ENCODE results near the gene TUBA4B. TPM values are rescaled to one million over a fixed set of nuclear protein-coding genes. Genes with fewer than 3 reads are reported as not detected.

Gene TUBA4B
- total RNA-seq, 6 experiments from 2014 or later, result 0.27 to 2.0 (median 0.57) TPM; not detected in 2

GRCh38 chr2:219245899-219246230, 7.2 kb upstream of the TUBA4B start:
- DNase-seq, result no peak
- peaks cover 2 to 55% (median 25%) of the 10 kb centered on the region in 4 donors for H3K4me1 ChIP-seq
- H3K36me3 ChIP-seq, result peaks cover 0 to 5% (median 2%) of the 10 kb centered on the region in 4 donors
- no peaks in the 10 kb centered on the region for H3K27me3 ChIP-seq
- TF ChIP-seq POLR2A (IDR thresholded peaks at IDR 0.05) (no peak), CTCF (IDR thresholded peaks at IDR 0.05) (no peak)
- H3K9me3 ChIP-seq, result no peaks in the 10 kb centered on the region
- peak overlapping the region; percentile 96 to 98 (median 96) for H3K4me3 ChIP-seq
- 0% methylated on average over 6 of the region's 10 CpGs for WGBS (ENCODE audit: insufficient coverage, low coverage, low lambda C conversion rate, missing lambda C conversion rate)
- ATAC-seq, result no peak
- intact Hi-C loops (cut with DNase I), result no loop called here
- H3K27ac ChIP-seq, result peak overlapping the region; percentile 94 to 95 (median 94)

GRCh38 chr2:219246559-219246958, 6.5 kb upstream of the TUBA4B start:
- peaks cover 2 to 57% (median 25%) of the 10 kb centered on the region in 4 donors for H3K4me1 ChIP-seq
- TF ChIP-seq CTCF (IDR thresholded peaks at IDR 0.05), result no peak
- TF ChIP-seq POLR2A (IDR thresholded peaks at IDR 0.05), result no peak
- H3K36me3 ChIP-seq, result peaks cover 0 to 5% (median 2%) of the 10 kb centered on the region in 4 donors
- no peaks in the 10 kb centered on the region for H3K27me3 ChIP-seq
- ATAC-seq (no peak), DNase-seq (no peak)
- intact Hi-C loops (cut with DNase I), result no loop called here
- H3K27ac ChIP-seq, result no peak overlapping the region
- H3K4me3 ChIP-seq, result no peak overlapping the region
- no peaks in the 10 kb centered on the region for H3K9me3 ChIP-seq
- WGBS (ENCODE audit: insufficient coverage, low coverage, low lambda C conversion rate, missing lambda C conversion rate), result 92% methylated on average over 8 of the region's 10 CpGs

- peak overlapping the region in 2 of 3 donors; percentile 85 to 94 for H3K27ac ChIP-seq
- no peak for DNase-seq
Observed at GRCh38 chr2:219247678-219248642, 5.1 kb upstream of the TUBA4B start.

GRCh38 chr2:219248845-219249202, 4.2 kb upstream of the TUBA4B start:
- Histone ChIP-seq H3K27me3 (no peaks in the 10 kb centered on the region), H3K9me3 (no peaks in the 10 kb centered on the region), H3K36me3 (peaks cover 0 to 5% (median 2%) of the 10 kb centered on the region in 4 donors), H3K4me1 (peaks cover 2 to 57% (median 30%) of the 10 kb centered on the region in 4 donors), H3K4me3 (peak overlapping the region in 1 of 3 donors; percentile 17), H3K27ac (peak overlapping the region; percentile 76 to 94 (median 85))
- WGBS (ENCODE audit: insufficient coverage, low coverage, low lambda C conversion rate, missing lambda C conversion rate), result 58% methylated on average over 2 of the region's 2 CpGs
- DNase-seq (no peak), ATAC-seq (no peak)
- intact Hi-C loops (cut with DNase I), result no loop called here
- no peak for TF ChIP-seq CTCF (IDR thresholded peaks at IDR 0.05)

More at GRCh38 chr2:219247678-219248642, 5.1 kb upstream of the TUBA4B start:
- Histone ChIP-seq H3K36me3 (peaks cover 0 to 5% (median 2%) of the 10 kb centered on the region in 4 donors), H3K4me3 (no peak overlapping the region), H3K27me3 (no peaks in the 10 kb centered on the region), H3K4me1 (peaks cover 2 to 57% (median 29%) of the 10 kb centered on the region in 4 donors), H3K9me3 (no peaks in the 10 kb centered on the region)
- TF ChIP-seq POLR2A (IDR thresholded peaks at IDR 0.05) (peak; percentile 18), CTCF (IDR thresholded peaks at IDR 0.05) (no peak)
- intact Hi-C loops (cut with DNase I), result no loop called here
- WGBS (ENCODE audit: insufficient coverage, low coverage, low lambda C conversion rate, missing lambda C conversion rate), result 73% methylated on average over 4 of the region's 17 CpGs
- ATAC-seq, result no peak
